GM12872 (cell line): Measurements from ENCODE around the gene CRTC3.

Experiments
- CTCF ChIP-seq: IDR thresholded peaks from 3 replicates; pipeline ENCODE4 v1.5.1; 2011; ENCODE audit warnings: low read depth, mild to moderate bottlenecking, low read length, moderate library complexity; ENCODE audit not compliant: insufficient read depth

The CRTC3 gene

GRCh38 chr15:90591524-90591923 lies 61.8 kb downstream of the CRTC3 start:
- TF ChIP-seq CTCF: no peak

GRCh38 chr15:90592131-90592881 lies 62.6 kb downstream of the CRTC3 start:
- TF ChIP-seq CTCF: no peak

- TF ChIP-seq CTCF: no peak
Measured at GRCh38 chr15:90593499-90594158, 63.9 kb downstream of the CRTC3 start.

- TF ChIP-seq CTCF: no peak
Measured at GRCh38 chr15:90594301-90594738, 64.6 kb downstream of the CRTC3 start.

GRCh38 chr15:90595763-90596155 lies 66.0 kb downstream of the CRTC3 start:
- TF ChIP-seq CTCF: no peak

- TF ChIP-seq CTCF: no peak
Measured at GRCh38 chr15:90596943-90597342, 67.2 kb downstream of the CRTC3 start.

- no peak for TF ChIP-seq CTCF
Measured at GRCh38 chr15:90597577-90597976, 67.9 kb downstream of the CRTC3 start.
